Measurements from ENCODE around the gene MICU1. TPM values are rescaled to one million over a fixed set of nuclear protein-coding genes. Genes with fewer than 3 reads are reported as not detected.
A peak's percentile ranks its signal among the peaks of the same experiment; 100 is the strongest.

The MICU1 gene
- total RNA-seq, 1 donor from 2014 or later, result 29.2 TPM

- Histone ChIP-seq H3K4me1 (peaks cover 96% of the 10 kb centered on the region), H3K27ac (peak overlapping the region; percentile 95), H3K4me3 (no peak overlapping the region), H3K9me3 (no peaks in the 10 kb centered on the region), H3K36me3 (no peaks in the 10 kb centered on the region), H3K27me3 (no peaks in the 10 kb centered on the region)
- peak in 1 of 2 donors; percentile 98 for DNase-seq (ENCODE audit: extremely low spot score in 2 of 2)
- intact Hi-C loops (cut with DNase I), result loop anchor here (5.0 kb wide), 3 partner anchors 43 to 103 kb away; partner anchors contain the start of genes ANAPC16 and ASCC1
- TF ChIP-seq, protein P1, sequence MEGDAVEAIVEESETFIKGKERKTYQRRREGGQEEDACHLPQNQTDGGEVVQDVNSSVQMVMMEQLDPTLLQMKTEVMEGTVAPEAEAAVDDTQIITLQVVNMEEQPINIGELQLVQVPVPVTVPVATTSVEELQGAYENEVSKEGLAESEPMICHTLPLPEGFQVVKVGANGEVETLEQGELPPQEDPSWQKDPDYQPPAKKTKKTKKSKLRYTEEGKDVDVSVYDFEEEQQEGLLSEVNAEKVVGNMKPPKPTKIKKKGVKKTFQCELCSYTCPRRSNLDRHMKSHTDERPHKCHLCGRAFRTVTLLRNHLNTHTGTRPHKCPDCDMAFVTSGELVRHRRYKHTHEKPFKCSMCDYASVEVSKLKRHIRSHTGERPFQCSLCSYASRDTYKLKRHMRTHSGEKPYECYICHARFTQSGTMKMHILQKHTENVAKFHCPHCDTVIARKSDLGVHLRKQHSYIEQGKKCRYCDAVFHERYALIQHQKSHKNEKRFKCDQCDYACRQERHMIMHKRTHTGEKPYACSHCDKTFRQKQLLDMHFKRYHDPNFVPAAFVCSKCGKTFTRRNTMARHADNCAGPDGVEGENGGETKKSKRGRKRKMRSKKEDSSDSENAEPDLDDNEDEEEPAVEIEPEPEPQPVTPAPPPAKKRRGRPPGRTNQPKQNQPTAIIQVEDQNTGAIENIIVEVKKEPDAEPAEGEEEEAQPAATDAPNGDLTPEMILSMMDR (IDR thresholded peaks at IDR 0.05), result no peak
- TF ChIP-seq POLR2A (IDR thresholded peaks at IDR 0.05), result peak in 1 of 2 donors; percentile 2
- peak; percentile 73 to 77 for TF ChIP-seq POLR2AphosphoS5 (IDR thresholded peaks at IDR 0.05; ENCODE audit: insufficient read depth in 1 of 2, low read depth in 1 of 2)
Measured at GRCh38 chr10:72320676-72321247, 305.1 kb downstream of the MICU1 start.

- peak overlapping the region; percentile 95 for H3K27ac ChIP-seq
- peak in 1 of 2 donors; percentile 95 for DNase-seq (ENCODE audit: extremely low spot score in 2 of 2)
- intact Hi-C loops (cut with DNase I), result loop anchor here (5.0 kb wide), 3 partner anchors 42 to 102 kb away; partner anchors contain the start of genes ANAPC16 and ASCC1
Measured at GRCh38 chr10:72319416-72320254, 306.2 kb downstream of the MICU1 start.

DNA sequence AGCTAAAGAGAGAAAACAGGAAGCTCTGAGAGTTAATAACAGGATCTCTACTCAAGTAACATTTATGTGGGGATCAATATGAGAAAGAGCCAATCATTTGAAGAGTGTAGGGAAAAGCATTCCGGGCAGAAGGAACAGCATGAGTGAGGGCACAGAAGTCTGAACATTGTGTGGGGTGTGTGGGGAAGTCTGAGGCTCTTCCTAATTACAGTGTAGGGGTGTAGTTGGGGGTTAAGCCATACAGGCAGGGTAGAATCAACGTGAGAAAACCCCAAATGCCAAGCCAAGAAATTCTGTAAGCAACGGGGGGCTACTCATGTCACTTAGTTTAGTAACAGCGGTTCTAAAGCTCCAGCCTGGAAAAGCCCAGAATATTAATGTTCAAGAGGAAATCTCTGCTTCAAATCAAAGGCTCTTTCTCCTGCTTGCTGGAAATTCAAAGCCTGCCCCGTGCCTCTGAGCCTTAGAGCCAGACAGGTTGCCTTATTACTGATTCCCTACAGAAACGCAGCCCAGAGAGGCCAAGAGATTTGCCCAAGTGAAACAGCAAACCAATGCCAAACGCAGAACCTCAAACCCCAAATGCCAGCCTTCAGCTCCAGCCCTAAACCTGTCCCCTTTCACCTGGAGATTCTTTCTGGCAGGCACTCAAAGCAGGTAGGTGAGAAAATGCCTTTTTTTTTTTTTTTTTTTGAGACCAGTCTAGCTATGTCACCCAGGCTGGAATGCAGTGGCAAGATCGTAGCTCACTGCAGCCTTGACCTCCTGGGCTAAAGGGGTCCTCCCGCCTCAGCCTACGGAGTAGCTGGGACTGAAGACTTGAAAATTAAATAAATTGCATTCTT, 307.2 kb downstream of the MICU1 start:
- Histone ChIP-seq H3K4me3 (peak overlapping the region; percentile 44 to 56), H3K9me3 (no peaks in the 10 kb centered on the region), H3K27me3 (no peaks in the 10 kb centered on the region), H3K36me3 (no peaks in the 10 kb centered on the region), H3K4me1 (peaks cover 89% of the 10 kb centered on the region), H3K27ac (peak overlapping the region; percentile 95)
- no peak for DNase-seq (ENCODE audit: extremely low spot score in 2 of 2)
- intact Hi-C loops (cut with DNase I), result no loop called here
- TF ChIP-seq POLR2A (IDR thresholded peaks at IDR 0.05) (no peak), POLR2AphosphoS5 (IDR thresholded peaks at IDR 0.05; ENCODE audit: insufficient read depth in 1 of 2, low read depth in 1 of 2) (no peak)
- TF ChIP-seq, protein P1 (IDR thresholded peaks at IDR 0.05), result no peak

More at GRCh38 chr10:72319416-72320254, 306.2 kb downstream of the MICU1 start:
- Histone ChIP-seq H3K9me3 (no peaks in the 10 kb centered on the region), H3K4me1 (peaks cover 96% of the 10 kb centered on the region), H3K27me3 (no peaks in the 10 kb centered on the region), H3K4me3 (peak overlapping the region; percentile 44 to 56), H3K36me3 (no peaks in the 10 kb centered on the region)
- TF ChIP-seq POLR2AphosphoS5 (IDR thresholded peaks at IDR 0.05; ENCODE audit: insufficient read depth in 1 of 2, low read depth in 1 of 2), result peak in 1 of 2 donors; percentile 80
- TF ChIP-seq, protein P1 (IDR thresholded peaks at IDR 0.05), result peak in 1 of 3 experiments; percentile 4
- TF ChIP-seq POLR2A (IDR thresholded peaks at IDR 0.05), result peak in 1 of 2 donors; percentile 37

Small RNAs within 50 kb of the gene (small RNA-seq; reads per million reads assigned to genes)
- gene AL513185.2 (not detected), gene HMGN2P34 (not detected), gene RF00019 (not detected), gene RN7SL840P (not detected), gene RNU6-805P (not detected)

Other genes with a start within 250 kb of the MICU1 start
- 44.7 TPM for gene MCU, start 66.1 kb upstream of the MICU1 start, total RNA-seq